Heart left ventricle (tissue), 16 donors: ENCODE data around the gene PRKRIP1. TPM values are rescaled to one million over a fixed set of nuclear protein-coding genes. Genes with fewer than 3 reads are reported as not detected.

Source experiments
- ATAC-seq, 4 donors: fragments of 200-7000 bp; cut with Tn5 transposase; one replicate each; pipeline ENCODE4 v1.9.1; 2020 to 2022; ENCODE audit warnings: moderate library complexity in 4 of 4, mild to moderate bottlenecking in 3 of 4, moderate number of reproducible peaks in 1 of 4
- DNase-seq, 5 donors: peaks; one replicate each; pipeline ENCODE4 v3.0.0-alpha.2; 2020
- H3K27ac ChIP-seq, 12 donors: fragments of 200-600 bp; sonication (generic) in 4 of 12; one replicate each; pipeline versions ENCODE4 v1.5.0 to v1.8.0; 2016 to 2022; ENCODE audit warnings: mild to moderate bottlenecking in 2 of 12
- H3K27me3 ChIP-seq, 9 donors: fragments of 200-600 bp; sonication (generic) in 2 of 9; one replicate each; pipeline versions ENCODE4 v1.5.1 to v1.8.0; 2016 to 2022; ENCODE audit warnings: mild to moderate bottlenecking in 3 of 9
- H3K36me3 ChIP-seq, 9 donors: fragments of 200-600 bp; sonication (generic) in 2 of 9; one replicate each; pipeline versions ENCODE4 v1.5.0 to v1.8.0; 2018 to 2022; ENCODE audit warnings: mild to moderate bottlenecking in 2 of 9
- H3K4me1 ChIP-seq, 12 donors: fragments of 200-600 bp; sonication (generic) in 4 of 12; one replicate each; pipeline versions ENCODE4 v1.5.0 to v1.8.0; 2016 to 2022; ENCODE audit warnings: mild to moderate bottlenecking in 3 of 12
- H3K4me3 ChIP-seq, 12 donors: fragments of 200-600 bp; sonication (generic) in 4 of 12; one replicate each; pipeline versions ENCODE4 v1.5.0 to v1.8.0; 2017 to 2022; ENCODE audit warnings: mild to moderate bottlenecking in 9 of 12, moderate library complexity in 4 of 12
- H3K9me3 ChIP-seq, 12 donors: fragments of 200-600 bp; sonication (generic) in 4 of 12; one replicate each; pipeline versions ENCODE4 v1.5.0 to v1.8.0; 2016 to 2022; ENCODE audit warnings: mild to moderate bottlenecking in 1 of 12
- CTCF ChIP-seq, 12 donors: fragments of 200-600 bp; sonication (generic) in 4 of 12; IDR thresholded peaks; one replicate each; pipeline versions ENCODE4 v1.5.0 to v1.8.0; 2018 to 2022; ENCODE audit warnings: antibody characterized with exemption in 12 of 12, mild to moderate bottlenecking in 5 of 12
- POLR2A ChIP-seq, 2 donors: fragments of 450-650 bp; IDR thresholded peaks; one replicate each; pipeline ENCODE4 v1.6.1; 2017; ENCODE audit warnings: antibody characterized with exemption in 2 of 2, mild to moderate bottlenecking in 2 of 2, moderate library complexity in 2 of 2
- WGBS, 4 donors: extraction: QIAGEN DNeasy Blood & Tissue Kit in 2 of 4; methylation state at CpG; one replicate each; pipeline versions ENCODE4 v1.1.5 to v1.1.7; 2013 to 2018; 5-methylcytosine and 5-hydroxymethylcytosine counted together
- intact Hi-C, 10 donors: fragments of 100-400 bp; cut with DNase I; formaldehyde crosslinking; loops; one replicate each; pipeline versions ENCODE4 v1.11.1 to v1.14.2; 2022
- polyA plus RNA-seq, 2 donors: library from polyadenylated mRNA; stranded (reverse); fragments of 200-250 nt; gene quantifications; one replicate each; pipeline ENCODE4 v1.2.3, GENCODE V29; 2013
- total RNA-seq, 9 donors: library from RNA; depleted of rRNA in 2 of 9; stranded (reverse); fragments of >200 nt in 2 of 9; fragmentation: NEBNext Ultra II Directional in 3 of 9; extraction: Animal tissue kit (Norgen Biotek cat#: 25700) in 3 of 9; gene quantifications; one replicate each; pipeline versions ENCODE4 v1.1.0 to v1.2.4, GENCODE V29; 2016 to 2023
- donor health status: ischemic (EF 13 %, LVEDD 7.1; RV severe dilation, severe dysfunction).
- donor health status: healthy with polysubstance abuse.
- donor health status: DM: no; HTN: yes; CAD: no.
- donor health status: DM: no; HTN: no; CAD: no.
- donor health status: ischemic (EF 25% LVEDD 6.9; RV normal size, moderate dysfunction).
- donor health status: ischemic (EF 25% LVEDD 5.7; RV mildly dilated, moderate dysfunction).
- donor health status: healthy.
- donor health status: DM: yes; HTN: yes; CAD: no.
- donor health status: ischemic (EF 35%, LVEDD 5.7; RV mildly dilated, moderate dysfunction).
- donor health status: nonischemic (EF 11% LVEDD 7.7; RV severe dilation, severe dysfunction).
- donor health status: DM: yes; HTN: yes; CAD: no.
- donor health status: PGD.
- donor health status: ischemic (EF 29% LVEDD 5.4; RV normal size, mild dysfunction).
- donor health status: nonischemic (EF 23%, LVEDD 6.1; RV moderate dilation, normal function).

The PRKRIP1 gene
- total and polyA plus RNA-seq, 11 donors: 7.4 to 15.2 (median 11.7) TPM

GRCh38 chr7:102446387-102447156, 50.4 kb downstream of the PRKRIP1 start:
- H3K36me3 ChIP-seq: peaks cover 0 to 44% (median 7%) of the 10 kb centered on the region in 9 donors
- intact Hi-C loops: no loop called here
- H3K4me3 ChIP-seq: no peak overlapping the region
- no peak for TF ChIP-seq CTCF (IDR thresholded peaks at IDR 0.05)
- no peak for TF ChIP-seq POLR2A (IDR thresholded peaks at IDR 0.05)
- H3K4me1 ChIP-seq: peaks cover 0 to 2% (median 0%) of the 10 kb centered on the region in 12 donors
- ATAC-seq: no peak
- DNase-seq: no peak
- WGBS, 4 donors: 96 to 98% (median 97%) methylated on average over 40 to 41 of the region's 41 CpGs
- no peaks in the 10 kb centered on the region for H3K27me3 ChIP-seq
- no peak overlapping the region for H3K27ac ChIP-seq
- H3K9me3 ChIP-seq: no peaks in the 10 kb centered on the region

- ATAC-seq (no peak), DNase-seq (no peak)
- Histone ChIP-seq H3K36me3 (peaks cover 0 to 37% (median 4%) of the 10 kb centered on the region in 9 donors), H3K9me3 (no peaks in the 10 kb centered on the region), H3K4me1 (peaks cover 0 to 4% (median 0%) of the 10 kb centered on the region in 12 donors), H3K4me3 (no peak overlapping the region), H3K27me3 (no peaks in the 10 kb centered on the region), H3K27ac (no peak overlapping the region)
- 86 to 91% (median 87%) methylated on average over 13 to 14 of the region's 14 CpGs for WGBS, 4 donors
- no peak for TF ChIP-seq POLR2A (IDR thresholded peaks at IDR 0.05)
- TF ChIP-seq CTCF (IDR thresholded peaks at IDR 0.05): no peak
- intact Hi-C loops: no loop called here
Observed at GRCh38 chr7:102447311-102447710, 51.1 kb downstream of the PRKRIP1 start.

- no peak for TF ChIP-seq CTCF (IDR thresholded peaks at IDR 0.05)
- no peak for TF ChIP-seq POLR2A (IDR thresholded peaks at IDR 0.05)
- ATAC-seq (no peak), DNase-seq (no peak)
- intact Hi-C loops: no loop called here
- no peaks in the 10 kb centered on the region for H3K9me3 ChIP-seq
- 93 to 98% (median 98%) methylated on average over 15 of the region's 15 CpGs for WGBS, 4 donors
- H3K36me3 ChIP-seq: peaks cover 0 to 33% (median 4%) of the 10 kb centered on the region in 9 donors
- H3K27me3 ChIP-seq: no peaks in the 10 kb centered on the region
- peaks cover 0 to 11% (median 0%) of the 10 kb centered on the region in 12 donors for H3K4me1 ChIP-seq
- H3K4me3 ChIP-seq: no peak overlapping the region
- H3K27ac ChIP-seq: no peak overlapping the region
Observed at GRCh38 chr7:102449136-102449535, 53.0 kb downstream of the PRKRIP1 start.

GRCh38 chr7:102450242-102450641, 54.1 kb downstream of the PRKRIP1 start:
- H3K4me3 ChIP-seq: no peak overlapping the region
- intact Hi-C loops: loop anchor here in 1 of 10 donors (10.0 kb wide), 1 partner anchor 45 kb away; no protein-coding TSS in a partner anchor
- ATAC-seq (no peak), DNase-seq (no peak)
- peaks cover 0 to 30% (median 4%) of the 10 kb centered on the region in 9 donors for H3K36me3 ChIP-seq
- H3K27ac ChIP-seq: no peak overlapping the region
- TF ChIP-seq POLR2A (IDR thresholded peaks at IDR 0.05) (no peak), CTCF (IDR thresholded peaks at IDR 0.05) (peak in 1 of 12 donors; percentile 19)
- WGBS, 4 donors: 78 to 87% (median 83%) methylated on average over 6 of the region's 6 CpGs
- no peaks in the 10 kb centered on the region for H3K27me3 ChIP-seq
- peaks cover 0 to 11% (median 0%) of the 10 kb centered on the region in 12 donors for H3K4me1 ChIP-seq
- H3K9me3 ChIP-seq: no peaks in the 10 kb centered on the region
